Mucosa of stomach (tissue), 1 donor: ENCODE measurements around the gene CNGA2.

Experiments used
- H3K27me3 ChIP-seq: one replicate; pipeline ENCODE4 v1.7.0; 2013; ENCODE audit warnings: mild to moderate bottlenecking, low read length; ENCODE audit not compliant: control insufficient read depth, insufficient read depth
- H3K36me3 ChIP-seq: one replicate; pipeline ENCODE4 v1.7.0; 2013; ENCODE audit warnings: low read length; ENCODE audit not compliant: control insufficient read depth, insufficient read depth
- H3K4me1 ChIP-seq: one replicate; pipeline ENCODE4 v1.7.0; 2013; ENCODE audit warnings: mild to moderate bottlenecking, low read length; ENCODE audit not compliant: control insufficient read depth, insufficient read depth
- H3K4me3 ChIP-seq: one replicate; pipeline ENCODE4 v1.7.0; 2013; ENCODE audit warnings: low read length
- H3K9ac ChIP-seq: one replicate; pipeline ENCODE4 v1.7.0; 2013; ENCODE audit warnings: mild to moderate bottlenecking, low read length, moderate library complexity
- H3K9me3 ChIP-seq: one replicate; pipeline ENCODE4 v1.7.0; 2013; ENCODE audit warnings: mild to moderate bottlenecking, low read length, moderate library complexity; ENCODE audit not compliant: control insufficient read depth
- donor health status: Pancreatic carcinoma.

The CNGA2 gene

GRCh38 chrX:151714362-151714761 is 20.2 kb upstream of the CNGA2 start:
- Histone ChIP-seq H3K27me3 (no peaks in the 10 kb centered on the region), H3K9ac (no peak overlapping the region), H3K36me3 (no peaks in the 10 kb centered on the region), H3K4me3 (no peak overlapping the region), H3K4me1 (no peaks in the 10 kb centered on the region), H3K9me3 (no peaks in the 10 kb centered on the region)

DNA sequence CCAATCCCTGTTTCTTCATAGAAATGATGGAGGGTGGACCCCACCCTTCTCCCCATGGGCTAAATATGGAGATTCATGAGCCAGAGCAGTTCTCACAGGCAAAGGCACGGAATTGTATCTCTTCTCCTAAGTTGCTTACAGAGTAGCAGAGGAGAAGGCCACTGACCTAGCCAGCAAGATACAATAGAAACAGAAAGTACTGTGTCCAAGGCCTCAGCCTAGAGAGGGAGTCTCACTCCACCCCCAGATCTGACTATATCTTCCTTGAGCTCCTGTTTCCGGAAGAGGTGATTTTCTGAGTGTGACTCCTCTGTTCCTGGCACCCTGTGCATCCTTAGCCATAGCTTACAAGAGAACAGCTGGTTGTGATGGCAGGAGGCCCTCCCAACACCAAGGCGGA is 18.8 kb upstream of the CNGA2 start, which contains the start of gene FATE1:
TSS of gene FATE1 (plus strand) at position 284 of the 400 bp plus-strand sequence. CDS start at position 369, 85 bp downstream.
- Histone ChIP-seq H3K9me3 (no peaks in the 10 kb centered on the region), H3K4me1 (no peaks in the 10 kb centered on the region), H3K9ac (no peak within 1 kb of the TSS), H3K27me3 (no peaks in the 10 kb centered on the region), H3K36me3 (no peaks in the 10 kb centered on the region), H3K4me3 (no peak within 1 kb of the TSS)

GRCh38 chrX:151722241-151722846 is 12.2 kb upstream of the CNGA2 start:
- H3K4me3 ChIP-seq: no peak overlapping the region
- H3K4me1 ChIP-seq: no peaks in the 10 kb centered on the region
- H3K9ac ChIP-seq: no peak overlapping the region
- no peaks in the 10 kb centered on the region for H3K36me3 ChIP-seq
- no peaks in the 10 kb centered on the region for H3K9me3 ChIP-seq
- H3K27me3 ChIP-seq: no peaks in the 10 kb centered on the region

DNA sequence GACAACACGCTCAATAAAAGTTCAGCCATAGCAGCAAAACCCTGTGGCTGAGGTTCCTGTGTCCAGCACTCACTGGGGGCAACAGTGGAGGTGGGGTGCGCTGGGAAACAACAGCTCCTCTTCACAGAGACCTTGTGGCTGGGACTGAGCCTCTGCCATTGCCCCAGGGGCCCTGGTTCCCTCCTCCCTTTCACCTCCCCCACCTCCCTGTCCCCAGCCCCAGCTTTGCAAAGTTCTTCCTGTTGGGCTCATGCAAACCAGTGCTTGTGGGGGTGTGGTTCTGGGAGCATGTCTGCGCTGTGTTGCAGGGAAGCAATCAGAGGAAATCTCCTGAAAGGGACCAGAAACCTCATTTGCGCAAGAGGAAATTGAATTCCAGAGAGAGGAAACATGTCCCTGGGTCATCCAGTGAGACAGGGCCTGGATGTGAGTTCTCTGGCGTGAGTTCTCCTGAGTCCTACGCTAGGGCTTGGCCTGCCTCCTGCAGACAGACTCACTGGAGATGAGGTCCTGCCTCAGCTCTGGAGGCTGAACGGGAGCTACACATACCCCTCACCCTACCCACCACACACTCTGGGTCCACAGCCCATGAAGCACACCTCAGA is 11.3 kb upstream of the CNGA2 start:
- Histone ChIP-seq H3K9me3 (no peaks in the 10 kb centered on the region), H3K36me3 (no peaks in the 10 kb centered on the region), H3K4me1 (no peaks in the 10 kb centered on the region), H3K4me3 (no peak overlapping the region), H3K9ac (no peak overlapping the region), H3K27me3 (no peaks in the 10 kb centered on the region)

- Histone ChIP-seq H3K36me3 (no peaks in the 10 kb centered on the region), H3K27me3 (no peaks in the 10 kb centered on the region), H3K9ac (no peak overlapping the region)
These were observed 9.8 kb upstream of the CNGA2 start for GRCh38 chrX:151724563-151725337.

GRCh38 chrX:151725338-151725614 is 9.3 kb upstream of the CNGA2 start:
- Histone ChIP-seq H3K9me3 (no peaks in the 10 kb centered on the region), H3K4me1 (no peaks in the 10 kb centered on the region), H3K4me3 (no peak overlapping the region), H3K9ac (no peak overlapping the region), H3K27me3 (no peaks in the 10 kb centered on the region), H3K36me3 (no peaks in the 10 kb centered on the region)

More at GRCh38 chrX:151724563-151725337, 9.8 kb upstream of the CNGA2 start:
- Histone ChIP-seq H3K9me3 (no peaks in the 10 kb centered on the region), H3K4me1 (no peaks in the 10 kb centered on the region), H3K4me3 (no peak overlapping the region)

DNA sequence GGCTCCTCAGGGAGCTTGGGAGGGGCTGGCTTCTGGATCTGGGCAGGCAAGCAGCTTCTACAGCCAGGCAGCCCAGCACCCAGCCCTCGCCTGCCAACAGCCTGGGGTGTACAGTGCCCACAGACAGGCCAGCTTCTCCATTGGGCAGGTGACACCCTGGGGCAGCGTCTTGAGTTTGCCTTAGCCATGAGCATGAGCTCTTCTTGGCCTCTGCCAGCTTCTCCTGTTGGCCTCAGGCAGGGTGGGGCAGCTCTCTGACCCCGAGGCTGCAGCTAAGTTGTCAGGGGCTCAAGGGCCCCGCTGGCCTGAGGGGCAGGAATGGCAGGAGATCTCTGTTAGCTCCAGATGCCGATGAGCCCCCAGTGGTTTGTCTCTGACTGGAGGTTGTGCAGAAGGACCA is 7.8 kb upstream of the CNGA2 start:
- H3K4me1 ChIP-seq: no peaks in the 10 kb centered on the region
- no peaks in the 10 kb centered on the region for H3K27me3 ChIP-seq
- no peaks in the 10 kb centered on the region for H3K36me3 ChIP-seq
- H3K9me3 ChIP-seq: no peaks in the 10 kb centered on the region
- no peak overlapping the region for H3K4me3 ChIP-seq
- no peak overlapping the region for H3K9ac ChIP-seq

- Histone ChIP-seq H3K4me3 (no peak overlapping the region), H3K9ac (no peak overlapping the region), H3K4me1 (no peaks in the 10 kb centered on the region), H3K27me3 (no peaks in the 10 kb centered on the region), H3K36me3 (no peaks in the 10 kb centered on the region), H3K9me3 (no peaks in the 10 kb centered on the region)
These were observed 7.2 kb upstream of the CNGA2 start for GRCh38 chrX:151727346-151727745.

GRCh38 chrX:151729056-151729725 is 5.4 kb upstream of the CNGA2 start:
- no peaks in the 10 kb centered on the region for H3K27me3 ChIP-seq
- no peaks in the 10 kb centered on the region for H3K9me3 ChIP-seq
- H3K4me3 ChIP-seq: no peak overlapping the region
- no peaks in the 10 kb centered on the region for H3K36me3 ChIP-seq
- no peak overlapping the region for H3K9ac ChIP-seq
- H3K4me1 ChIP-seq: no peaks in the 10 kb centered on the region

DNA sequence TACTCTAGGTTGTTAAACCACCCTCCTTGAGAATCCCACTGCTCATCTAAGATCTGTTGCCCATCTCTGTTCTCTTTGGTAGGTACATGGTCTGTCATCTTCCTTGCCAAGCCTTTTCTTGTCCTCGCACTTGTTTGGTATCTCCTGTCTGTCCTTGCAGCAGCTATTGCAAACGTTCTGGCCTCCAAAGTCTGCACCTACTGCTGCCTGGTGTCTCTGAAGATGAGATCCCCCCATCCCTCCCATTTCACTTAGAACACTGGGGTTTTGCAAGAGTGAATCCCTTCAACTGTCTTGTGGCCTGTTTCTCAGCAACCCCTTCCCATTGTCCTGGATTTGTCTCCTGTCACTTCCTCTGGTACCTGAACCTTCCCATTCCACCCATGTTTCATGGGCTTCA is 673 bp downstream of the CNGA2 start:
- Histone ChIP-seq H3K4me1 (no peaks in the 10 kb centered on the region), H3K27me3 (no peaks in the 10 kb centered on the region), H3K36me3 (no peaks in the 10 kb centered on the region), H3K4me3 (no peak overlapping the region), H3K9ac (no peak overlapping the region), H3K9me3 (no peaks in the 10 kb centered on the region)

DNA sequence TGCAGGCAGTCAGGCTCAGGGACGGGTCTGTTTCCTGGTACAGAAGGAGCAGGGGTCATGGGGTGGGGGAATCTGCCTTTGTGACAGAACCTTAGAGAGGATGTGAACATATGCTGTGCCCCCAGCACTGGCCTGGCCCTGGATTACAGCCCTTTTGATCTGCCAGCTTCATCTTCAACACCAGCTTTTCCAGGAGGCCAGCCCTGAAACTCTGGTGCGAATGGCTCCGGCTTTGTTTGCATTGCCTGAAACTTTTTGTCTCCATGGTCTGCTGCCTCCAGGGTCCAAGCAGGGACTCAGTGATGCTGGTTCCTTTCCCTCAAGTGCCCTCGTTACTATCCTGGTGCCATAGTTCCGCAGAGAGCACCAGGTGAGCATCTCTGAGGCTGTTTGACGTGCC is 2.1 kb downstream of the CNGA2 start:
- Histone ChIP-seq H3K36me3 (no peaks in the 10 kb centered on the region), H3K9ac (no peak overlapping the region), H3K27me3 (no peaks in the 10 kb centered on the region), H3K4me3 (no peak overlapping the region), H3K4me1 (no peaks in the 10 kb centered on the region), H3K9me3 (no peaks in the 10 kb centered on the region)

DNA sequence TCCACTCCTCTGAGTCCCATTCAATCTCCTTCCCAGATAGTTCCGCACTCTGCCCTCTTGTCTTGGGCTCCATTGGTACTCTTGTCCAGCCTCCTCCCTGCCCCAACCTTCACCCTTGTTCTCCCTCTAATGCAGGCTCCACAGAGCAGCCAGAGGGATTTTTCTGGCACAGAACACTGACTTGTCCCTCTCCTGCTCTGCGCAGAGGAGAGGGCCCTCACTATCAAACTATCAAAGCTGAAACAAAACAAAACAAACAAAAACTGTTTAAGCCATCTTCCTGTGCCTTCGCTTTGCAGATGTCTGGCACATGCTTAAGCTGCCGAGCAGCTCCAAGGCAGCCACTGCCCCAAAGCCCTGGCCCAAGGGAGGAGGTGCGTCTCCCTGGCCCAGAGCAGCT is 2.9 kb downstream of the CNGA2 start:
- no peaks in the 10 kb centered on the region for H3K27me3 ChIP-seq
- H3K9me3 ChIP-seq: no peaks in the 10 kb centered on the region
- no peaks in the 10 kb centered on the region for H3K4me1 ChIP-seq
- no peak overlapping the region for H3K9ac ChIP-seq
- no peaks in the 10 kb centered on the region for H3K36me3 ChIP-seq
- no peak overlapping the region for H3K4me3 ChIP-seq
